Epithelial cell of proximal tubule (primary cell): ENCODE measurements around the gene NCR2. TPM values are rescaled to one million over a fixed set of nuclear protein-coding genes. Genes with fewer than 3 reads are reported as not detected.

Source experiments
- DNase-seq: peaks from one replicate; pipeline ENCODE4 v3.0.0-alpha.2; 2011; ENCODE audit warnings: low read depth
- H3K4me3 ChIP-seq: 2 replicates; pipeline ENCODE4 v1.5.1; 2011; ENCODE audit warnings: low read depth, mild to moderate bottlenecking, low read length
- total RNA-seq: library from RNA; depleted of rRNA; stranded (reverse); fragments of >200 nt; gene quantifications from 2 replicates; pipeline ENCODE4 v1.2.3, GENCODE V29; 2015
- TF ChIP-seq, protein P1 (sequence below): conservative IDR thresholded peaks from 2 replicates; pipeline ENCODE4 v1.5.1; 2012; ENCODE audit warnings: low read depth, mild to moderate bottlenecking, low read length

Gene NCR2
- total RNA-seq: not detected in 2 replicates

DNA sequence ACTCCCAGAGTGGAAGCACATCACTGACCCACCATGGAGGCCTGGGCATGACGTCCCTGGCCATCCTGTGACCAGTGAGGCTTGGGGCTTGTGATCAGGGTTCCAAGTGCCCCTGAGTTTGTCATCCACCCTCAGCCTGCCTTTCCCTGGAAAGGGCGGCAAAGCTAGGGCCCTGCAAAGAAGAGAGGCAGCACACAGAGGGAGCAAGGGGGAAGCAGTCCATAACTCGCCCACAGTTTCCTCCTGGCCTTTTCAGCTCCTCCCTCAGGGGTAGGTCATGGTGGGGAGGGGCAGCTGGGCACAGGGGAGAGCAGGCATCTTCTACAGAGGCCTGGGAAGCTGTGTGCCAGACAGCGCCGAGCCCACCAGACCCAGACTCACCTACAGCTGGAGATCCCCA is at the start of gene NCR2:
Gene NCR2, plus strand, starts transcription at position 313 of the 400 bp plus-strand sequence. CDS start 269 bp downstream, outside the sequence.
- TF ChIP-seq, protein P1, sequence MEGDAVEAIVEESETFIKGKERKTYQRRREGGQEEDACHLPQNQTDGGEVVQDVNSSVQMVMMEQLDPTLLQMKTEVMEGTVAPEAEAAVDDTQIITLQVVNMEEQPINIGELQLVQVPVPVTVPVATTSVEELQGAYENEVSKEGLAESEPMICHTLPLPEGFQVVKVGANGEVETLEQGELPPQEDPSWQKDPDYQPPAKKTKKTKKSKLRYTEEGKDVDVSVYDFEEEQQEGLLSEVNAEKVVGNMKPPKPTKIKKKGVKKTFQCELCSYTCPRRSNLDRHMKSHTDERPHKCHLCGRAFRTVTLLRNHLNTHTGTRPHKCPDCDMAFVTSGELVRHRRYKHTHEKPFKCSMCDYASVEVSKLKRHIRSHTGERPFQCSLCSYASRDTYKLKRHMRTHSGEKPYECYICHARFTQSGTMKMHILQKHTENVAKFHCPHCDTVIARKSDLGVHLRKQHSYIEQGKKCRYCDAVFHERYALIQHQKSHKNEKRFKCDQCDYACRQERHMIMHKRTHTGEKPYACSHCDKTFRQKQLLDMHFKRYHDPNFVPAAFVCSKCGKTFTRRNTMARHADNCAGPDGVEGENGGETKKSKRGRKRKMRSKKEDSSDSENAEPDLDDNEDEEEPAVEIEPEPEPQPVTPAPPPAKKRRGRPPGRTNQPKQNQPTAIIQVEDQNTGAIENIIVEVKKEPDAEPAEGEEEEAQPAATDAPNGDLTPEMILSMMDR: no peak
- no peak within 1 kb of the TSS for H3K4me3 ChIP-seq
- DNase-seq: no peak

GRCh38 chr6:41286544-41287346 is 48.7 kb upstream of the NCR2 start, which contains the start of gene TREM1:
TREM1 (minus strand) TSS chr6:41286682; CDS start chr6:41286655, 27 bp downstream.
- DNase-seq: peak; percentile 52
- no peak within 1 kb of the TSS for H3K4me3 ChIP-seq
- TF ChIP-seq, protein P1: no peak

DNA sequence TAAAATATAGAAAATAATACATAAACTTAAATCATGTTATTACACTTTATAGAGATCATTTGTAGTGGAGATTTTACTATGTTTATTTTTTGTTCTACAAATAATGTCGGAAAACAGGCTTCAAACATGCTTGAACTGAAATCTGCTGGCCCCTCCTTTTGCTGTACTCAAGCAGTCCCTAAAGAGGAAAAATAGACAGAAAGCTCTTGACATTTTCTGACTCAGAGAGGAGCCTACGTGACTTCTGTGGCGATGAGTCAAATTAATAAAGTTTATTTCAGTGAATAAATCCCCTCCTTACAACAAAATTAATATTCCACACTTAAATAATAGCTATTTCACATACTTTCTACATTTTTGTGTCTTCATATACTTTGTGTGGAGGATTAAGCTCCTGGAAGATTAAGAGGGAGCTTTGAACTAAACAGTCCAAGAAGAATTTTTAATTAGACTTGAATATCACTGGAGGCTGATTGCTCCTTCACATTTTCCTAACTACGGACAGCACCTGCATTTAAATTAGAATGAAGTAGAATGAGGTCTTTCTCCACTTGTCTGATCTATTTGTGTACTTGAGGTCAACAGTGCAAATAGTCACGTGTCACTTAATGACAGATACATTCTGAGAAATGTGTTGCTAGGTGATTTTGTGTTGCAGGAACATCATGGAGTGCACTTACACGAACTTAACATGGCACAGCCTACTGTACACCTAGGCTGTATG is 47.2 kb upstream of the NCR2 start:
- no peak for DNase-seq
- TF ChIP-seq, protein P1: no peak
- H3K4me3 ChIP-seq: no peak overlapping the region

DNA sequence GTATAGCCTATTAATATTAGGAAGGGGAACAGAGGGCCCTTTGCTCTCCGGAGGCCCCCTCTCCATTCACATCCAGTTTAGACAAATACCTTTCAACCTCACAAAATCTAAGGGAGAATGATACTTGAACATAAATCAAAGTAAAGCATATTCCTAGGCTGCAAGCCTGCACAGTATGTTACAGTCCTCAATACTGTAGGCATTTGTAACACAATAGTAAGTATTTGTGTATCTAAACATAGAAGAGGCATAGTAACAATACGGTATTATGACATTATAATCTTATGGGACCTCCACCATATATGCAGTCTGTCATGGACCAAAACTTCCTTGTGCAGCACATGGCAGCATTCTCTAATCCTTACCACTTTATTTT is 46.7 kb upstream of the NCR2 start:
- TF ChIP-seq, protein P1: no peak
- DNase-seq: no peak
- H3K4me3 ChIP-seq: no peak overlapping the region

DNA sequence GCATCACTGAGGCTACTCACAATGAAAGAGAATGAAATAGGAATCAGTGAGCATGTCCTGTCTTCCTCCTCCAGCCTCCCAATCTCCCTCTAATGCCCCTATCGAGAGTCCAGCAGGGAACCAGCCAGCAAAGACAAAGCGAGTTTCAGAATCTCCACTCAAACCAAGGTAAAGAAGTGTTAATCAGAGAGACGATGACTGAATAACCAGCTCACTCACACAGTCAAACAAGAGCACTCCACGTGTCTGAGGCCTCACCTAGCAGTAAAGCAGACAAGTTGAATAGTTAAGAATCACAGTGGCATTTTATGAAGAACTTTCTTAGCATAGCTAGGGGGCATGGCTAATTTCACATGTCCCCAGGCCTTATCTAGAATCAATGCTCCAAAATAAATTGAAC is 45.6 kb upstream of the NCR2 start:
- TF ChIP-seq, protein P1: no peak
- no peak for DNase-seq
- H3K4me3 ChIP-seq: no peak overlapping the region

GRCh38 chr6:41291717-41292116 is 43.7 kb upstream of the NCR2 start:
- no peak for DNase-seq
- TF ChIP-seq, protein P1: no peak
- H3K4me3 ChIP-seq: no peak overlapping the region
